ENCODE results near the gene TRA2A. TPM values are rescaled to one million over a fixed set of nuclear protein-coding genes. Genes with fewer than 3 reads are reported as not detected.

Gene TRA2A
- total and polyA plus RNA-seq, 9 of the 15 experiments (the other 6 are each of a cell fraction or from before 2014, with no cell fraction given) = 22.7 to 210 (median 73.9) TPM

DNA sequence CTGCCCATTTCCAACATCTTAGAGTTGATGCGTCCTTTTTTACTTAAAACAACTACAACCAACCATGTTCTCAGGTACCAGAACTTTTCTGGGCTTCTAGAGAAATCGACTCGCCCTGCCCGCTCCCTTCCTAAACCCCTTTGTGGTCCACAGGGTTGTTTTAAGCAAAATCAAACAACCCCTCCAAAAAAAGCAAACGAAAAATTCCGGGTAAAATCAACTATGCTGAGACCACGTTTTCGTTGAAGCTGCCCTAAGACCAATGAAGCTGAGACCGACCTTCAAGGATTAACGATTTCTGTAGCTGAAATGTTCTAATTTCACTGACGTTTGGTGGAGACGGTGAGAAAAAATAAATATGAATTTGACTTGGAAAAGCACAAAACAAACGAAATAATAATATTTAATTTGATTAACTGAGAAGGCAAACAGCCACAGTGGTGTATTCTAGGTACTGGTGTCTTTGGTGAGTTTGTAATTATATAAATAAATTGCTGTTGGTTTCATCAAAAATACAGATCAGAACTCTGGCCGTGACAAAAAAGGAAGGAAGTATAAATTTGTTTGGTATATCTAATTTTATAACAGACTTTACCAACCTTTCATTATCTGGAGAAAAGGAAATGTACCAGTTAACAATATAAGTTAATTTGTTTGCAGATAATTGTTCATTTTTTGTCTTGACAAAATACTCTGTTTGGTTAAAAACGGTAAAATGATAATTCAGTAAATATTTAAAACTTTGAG lies 56.8 kb downstream of the TRA2A start (continued):
- TF ChIP-seq, protein P1, sequence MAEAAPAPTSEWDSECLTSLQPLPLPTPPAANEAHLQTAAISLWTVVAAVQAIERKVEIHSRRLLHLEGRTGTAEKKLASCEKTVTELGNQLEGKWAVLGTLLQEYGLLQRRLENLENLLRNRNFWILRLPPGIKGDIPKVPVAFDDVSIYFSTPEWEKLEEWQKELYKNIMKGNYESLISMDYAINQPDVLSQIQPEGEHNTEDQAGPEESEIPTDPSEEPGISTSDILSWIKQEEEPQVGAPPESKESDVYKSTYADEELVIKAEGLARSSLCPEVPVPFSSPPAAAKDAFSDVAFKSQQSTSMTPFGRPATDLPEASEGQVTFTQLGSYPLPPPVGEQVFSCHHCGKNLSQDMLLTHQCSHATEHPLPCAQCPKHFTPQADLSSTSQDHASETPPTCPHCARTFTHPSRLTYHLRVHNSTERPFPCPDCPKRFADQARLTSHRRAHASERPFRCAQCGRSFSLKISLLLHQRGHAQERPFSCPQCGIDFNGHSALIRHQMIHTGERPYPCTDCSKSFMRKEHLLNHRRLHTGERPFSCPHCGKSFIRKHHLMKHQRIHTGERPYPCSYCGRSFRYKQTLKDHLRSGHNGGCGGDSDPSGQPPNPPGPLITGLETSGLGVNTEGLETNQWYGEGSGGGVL (CRISPR knock-in tag; IDR thresholded peaks at IDR 0.05) = no peak
- TF ChIP-seq, protein P2, sequence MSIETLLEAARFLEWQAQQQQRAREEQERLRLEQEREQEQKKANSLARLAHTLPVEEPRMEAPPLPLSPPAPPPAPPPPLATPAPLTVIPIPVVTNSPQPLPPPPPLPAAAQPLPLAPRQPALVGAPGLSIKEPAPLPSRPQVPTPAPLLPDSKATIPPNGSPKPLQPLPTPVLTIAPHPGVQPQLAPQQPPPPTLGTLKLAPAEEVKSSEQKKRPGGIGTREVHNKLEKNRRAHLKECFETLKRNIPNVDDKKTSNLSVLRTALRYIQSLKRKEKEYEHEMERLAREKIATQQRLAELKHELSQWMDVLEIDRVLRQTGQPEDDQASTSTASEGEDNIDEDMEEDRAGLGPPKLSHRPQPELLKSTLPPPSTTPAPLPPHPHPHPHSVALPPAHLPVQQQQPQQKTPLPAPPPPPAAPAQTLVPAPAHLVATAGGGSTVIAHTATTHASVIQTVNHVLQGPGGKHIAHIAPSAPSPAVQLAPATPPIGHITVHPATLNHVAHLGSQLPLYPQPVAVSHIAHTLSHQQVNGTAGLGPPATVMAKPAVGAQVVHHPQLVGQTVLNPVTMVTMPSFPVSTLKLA (conservative IDR thresholded peaks at IDR 0.05) = peak in 1 of 2 experiments; percentile 14; a peak in 1 of 4 replicates
- peak; percentile 67 for TF ChIP-seq SMARCA4 (IDR thresholded peaks at IDR 0.05)
- no peak for TF ChIP-seq MYNN (IDR thresholded peaks at IDR 0.05)
- no peak for TF ChIP-seq MYNN (CRISPR knock-in tag; IDR thresholded peaks at IDR 0.05)
- 0 out of 2 replicates have a peak, but pooled peaks have one; percentile 1 for TF ChIP-seq PHF8 (IDR thresholded peaks at IDR 0.05; ENCODE audit: borderline replicate concordance, low read length)
- TF ChIP-seq ETS2 (tag; IDR thresholded peaks at IDR 0.05; ENCODE audit: borderline replicate concordance, poor library complexity, severe bottlenecking) = no peak
- TF ChIP-seq NFIX (CRISPR knock-in tag; IDR thresholded peaks at IDR 0.05; ENCODE audit: low read depth) = no peak
- no peak for TF ChIP-seq TSC22D4 (tag; IDR thresholded peaks at IDR 0.05)
- no peak for TF ChIP-seq CBFB (CRISPR knock-in tag; IDR thresholded peaks at IDR 0.05)
- TF ChIP-seq ZNF316 (IDR thresholded peaks at IDR 0.05) = no peak
- TF ChIP-seq SP2 (IDR thresholded peaks at IDR 0.05; ENCODE audit: extremely low read depth, low read depth, low read length, poor library complexity, severe bottlenecking) = no peak
- no peak for TF ChIP-seq TFAM (CRISPR knock-in tag; conservative IDR thresholded peaks at IDR 0.05)
- no peak for TF ChIP-seq NONO (IDR thresholded peaks at IDR 0.05; ENCODE audit: low read depth in 2 of 2, low read length in 1 of 2)
- TF ChIP-seq, protein P3, sequence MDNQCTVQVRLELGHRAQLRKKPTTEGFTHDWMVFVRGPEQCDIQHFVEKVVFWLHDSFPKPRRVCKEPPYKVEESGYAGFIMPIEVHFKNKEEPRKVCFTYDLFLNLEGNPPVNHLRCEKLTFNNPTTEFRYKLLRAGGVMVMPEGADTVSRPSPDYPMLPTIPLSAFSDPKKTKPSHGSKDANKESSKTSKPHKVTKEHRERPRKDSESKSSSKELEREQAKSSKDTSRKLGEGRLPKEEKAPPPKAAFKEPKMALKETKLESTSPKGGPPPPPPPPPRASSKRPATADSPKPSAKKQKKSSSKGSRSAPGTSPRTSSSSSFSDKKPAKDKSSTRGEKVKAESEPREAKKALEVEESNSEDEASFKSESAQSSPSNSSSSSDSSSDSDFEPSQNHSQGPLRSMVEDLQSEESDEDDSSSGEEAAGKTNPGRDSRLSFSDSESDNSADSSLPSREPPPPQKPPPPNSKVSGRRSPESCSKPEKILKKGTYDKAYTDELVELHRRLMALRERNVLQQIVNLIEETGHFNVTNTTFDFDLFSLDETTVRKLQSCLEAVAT (IDR thresholded peaks at IDR 0.05) = peak; percentile 85 to 89; a peak in 3 of 4 replicates
- TF ChIP-seq ZNF77 (CRISPR knock-in tag; IDR thresholded peaks at IDR 0.05) = no peak
- no peak for TF ChIP-seq PRMT5 (CRISPR knock-in tag; IDR thresholded peaks at IDR 0.05)
- no peak for TF ChIP-seq NCOR1 (IDR thresholded peaks at IDR 0.05)
- TF ChIP-seq ZNF75A (CRISPR knock-in tag; IDR thresholded peaks at IDR 0.05) = no peak
- TF ChIP-seq SIX5 (IDR thresholded peaks at IDR 0.05; ENCODE audit: borderline replicate concordance in 1 of 2, insufficient read depth in 1 of 2, low read depth in 1 of 2, low read length in 2 of 2) = no peak
- TF ChIP-seq, protein P4, sequence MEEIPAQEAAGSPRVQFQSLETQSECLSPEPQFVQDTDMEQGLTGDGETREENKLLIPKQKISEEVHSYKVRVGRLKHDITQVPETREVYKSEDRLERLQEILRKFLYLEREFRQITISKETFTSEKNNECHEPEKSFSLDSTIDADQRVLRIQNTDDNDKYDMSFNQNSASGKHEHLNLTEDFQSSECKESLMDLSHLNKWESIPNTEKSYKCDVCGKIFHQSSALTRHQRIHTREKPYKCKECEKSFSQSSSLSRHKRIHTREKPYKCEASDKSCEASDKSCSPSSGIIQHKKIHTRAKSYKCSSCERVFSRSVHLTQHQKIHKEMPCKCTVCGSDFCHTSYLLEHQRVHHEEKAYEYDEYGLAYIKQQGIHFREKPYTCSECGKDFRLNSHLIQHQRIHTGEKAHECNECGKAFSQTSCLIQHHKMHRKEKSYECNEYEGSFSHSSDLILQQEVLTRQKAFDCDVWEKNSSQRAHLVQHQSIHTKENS (CRISPR knock-in tag; IDR thresholded peaks at IDR 0.05) = no peak

Data from K562 (cell line).